Measurements from ENCODE around the gene LLPH.

GRCh38 chr12:66131067-66131688 lies 628 bp upstream of the LLPH start:
- TF ChIP-seq, protein P1, sequence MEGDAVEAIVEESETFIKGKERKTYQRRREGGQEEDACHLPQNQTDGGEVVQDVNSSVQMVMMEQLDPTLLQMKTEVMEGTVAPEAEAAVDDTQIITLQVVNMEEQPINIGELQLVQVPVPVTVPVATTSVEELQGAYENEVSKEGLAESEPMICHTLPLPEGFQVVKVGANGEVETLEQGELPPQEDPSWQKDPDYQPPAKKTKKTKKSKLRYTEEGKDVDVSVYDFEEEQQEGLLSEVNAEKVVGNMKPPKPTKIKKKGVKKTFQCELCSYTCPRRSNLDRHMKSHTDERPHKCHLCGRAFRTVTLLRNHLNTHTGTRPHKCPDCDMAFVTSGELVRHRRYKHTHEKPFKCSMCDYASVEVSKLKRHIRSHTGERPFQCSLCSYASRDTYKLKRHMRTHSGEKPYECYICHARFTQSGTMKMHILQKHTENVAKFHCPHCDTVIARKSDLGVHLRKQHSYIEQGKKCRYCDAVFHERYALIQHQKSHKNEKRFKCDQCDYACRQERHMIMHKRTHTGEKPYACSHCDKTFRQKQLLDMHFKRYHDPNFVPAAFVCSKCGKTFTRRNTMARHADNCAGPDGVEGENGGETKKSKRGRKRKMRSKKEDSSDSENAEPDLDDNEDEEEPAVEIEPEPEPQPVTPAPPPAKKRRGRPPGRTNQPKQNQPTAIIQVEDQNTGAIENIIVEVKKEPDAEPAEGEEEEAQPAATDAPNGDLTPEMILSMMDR (IDR thresholded peaks at IDR 0.05 in 2 of 3, conservative IDR thresholded peaks at IDR 0.05 in 1 of 3; ENCODE audit: borderline replicate concordance in 1 of 3, insufficient read depth in 1 of 3, low read depth in 2 of 3, low read length in 2 of 3), result no peak
- no peak for TF ChIP-seq EZH2 (IDR thresholded peaks at IDR 0.05)

Measured in HCT116 (cell line).